Measurements from ENCODE around the gene RHOBTB1. TPM values are rescaled to one million over a fixed set of nuclear protein-coding genes. Genes with fewer than 3 reads are reported as not detected.

RHOBTB1 gene, protein sequence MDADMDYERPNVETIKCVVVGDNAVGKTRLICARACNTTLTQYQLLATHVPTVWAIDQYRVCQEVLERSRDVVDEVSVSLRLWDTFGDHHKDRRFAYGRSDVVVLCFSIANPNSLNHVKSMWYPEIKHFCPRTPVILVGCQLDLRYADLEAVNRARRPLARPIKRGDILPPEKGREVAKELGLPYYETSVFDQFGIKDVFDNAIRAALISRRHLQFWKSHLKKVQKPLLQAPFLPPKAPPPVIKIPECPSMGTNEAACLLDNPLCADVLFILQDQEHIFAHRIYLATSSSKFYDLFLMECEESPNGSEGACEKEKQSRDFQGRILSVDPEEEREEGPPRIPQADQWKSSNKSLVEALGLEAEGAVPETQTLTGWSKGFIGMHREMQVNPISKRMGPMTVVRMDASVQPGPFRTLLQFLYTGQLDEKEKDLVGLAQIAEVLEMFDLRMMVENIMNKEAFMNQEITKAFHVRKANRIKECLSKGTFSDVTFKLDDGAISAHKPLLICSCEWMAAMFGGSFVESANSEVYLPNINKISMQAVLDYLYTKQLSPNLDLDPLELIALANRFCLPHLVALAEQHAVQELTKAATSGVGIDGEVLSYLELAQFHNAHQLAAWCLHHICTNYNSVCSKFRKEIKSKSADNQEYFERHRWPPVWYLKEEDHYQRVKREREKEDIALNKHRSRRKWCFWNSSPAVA
- polyA plus RNA-seq (2013, experiment 1 of 2) = 16.5 TPM
- 15.5 TPM for polyA plus RNA-seq (2013, experiment 2 of 2)

DNA sequence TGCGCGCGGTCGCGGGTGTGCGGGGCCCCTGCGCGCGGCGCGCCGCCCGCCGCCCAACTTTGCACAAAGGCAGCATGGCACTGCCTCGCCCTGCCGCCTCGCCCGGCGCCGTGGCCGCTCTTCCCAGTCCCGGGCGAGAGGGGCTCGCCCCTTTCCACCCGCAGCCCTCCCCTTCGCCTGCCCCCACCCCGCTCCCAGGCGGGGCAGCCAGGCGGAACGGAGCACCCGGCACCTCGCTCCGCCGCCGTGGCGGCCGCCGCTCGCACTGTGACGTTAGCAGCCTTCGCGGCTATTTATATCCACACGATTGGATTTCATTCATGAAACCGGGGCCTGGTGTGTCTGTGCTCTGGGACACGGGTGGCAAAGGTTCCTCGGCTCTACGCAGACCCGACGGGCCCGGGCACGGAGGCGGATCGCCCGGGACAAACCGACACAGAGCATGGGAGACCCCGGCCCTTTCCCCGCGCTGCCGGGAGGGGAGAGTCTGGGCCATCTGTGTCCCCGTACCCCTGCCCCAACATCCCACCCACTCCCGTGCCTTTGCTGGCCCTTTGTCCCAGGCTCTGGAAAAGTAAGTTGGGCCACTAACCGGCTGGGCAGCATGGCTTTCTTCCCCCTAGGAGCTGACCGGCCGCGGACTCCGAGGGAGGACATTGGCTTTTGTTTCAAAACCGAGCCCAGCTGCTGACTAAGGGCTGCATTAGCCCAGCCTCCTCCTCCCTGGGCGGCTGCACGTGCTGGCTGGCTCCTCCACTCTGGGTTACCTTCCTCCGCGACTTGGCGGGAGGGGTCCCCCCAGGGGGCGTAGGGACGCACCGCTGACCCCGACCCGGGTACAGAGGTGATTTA, at the start of gene RHOBTB1:
Gene RHOBTB1, minus strand, starts transcription at position 128 of the 852 bp plus-strand sequence. CDS start 32,643 bp downstream, outside the sequence.
- Histone ChIP-seq H3K9me3 (replicated peaks in 1 of 2; ENCODE audit: control insufficient read depth in 2 of 2, insufficient read depth in 1 of 2, low read depth in 1 of 2, low read length in 2 of 2) (no peaks in the 10 kb centered on the region), H3K4me1 (ENCODE audit: control insufficient read depth in 2 of 2, insufficient read depth in 1 of 2, low read depth in 1 of 2, low read length in 2 of 2) (peaks cover 9 to 15% of the 10 kb centered on the region in 2 donors), H3K14ac (ENCODE audit: low read length) (peak within 1 kb of the TSS; percentile 99), H3K4ac (ENCODE audit: low read length) (peak within 1 kb of the TSS; percentile 66), H3K27me3 (ENCODE audit: control insufficient read depth in 3 of 3, insufficient read depth in 3 of 3, low read depth in 1 of 3, low read length in 3 of 3) (no peaks in the 10 kb centered on the region), H4K91ac (ENCODE audit: low read depth, low read length, poor library complexity) (peak within 1 kb of the TSS; percentile 72), H3K27ac (replicated peaks; ENCODE audit: low read length) (peak within 1 kb of the TSS; percentile 87), H3K4me2 (ENCODE audit: insufficient read depth, low read length, poor library complexity, severe bottlenecking) (peak within 1 kb of the TSS; percentile 94), H2BK120ac (ENCODE audit: low read depth, low read length) (peak within 1 kb of the TSS; percentile 91), H3K36me3 (replicated peaks in 1 of 2; ENCODE audit: control insufficient read depth in 2 of 2, insufficient read depth in 2 of 2, low read length in 2 of 2) (peaks cover 0 to 3% of the 10 kb centered on the region in 2 donors), H2AFZ (ENCODE audit: low read length) (peak within 1 kb of the TSS; percentile 90), H3K9ac (ENCODE audit: low read depth, low read length, poor library complexity) (peak within 1 kb of the TSS; percentile 88), H3K18ac (ENCODE audit: low read length) (peak within 1 kb of the TSS; percentile 94), H2BK5ac (ENCODE audit: low read length) (peak within 1 kb of the TSS; percentile 99), H2BK12ac (ENCODE audit: low read length) (no peak within 1 kb of the TSS), H2BK15ac (ENCODE audit: low read length) (peak within 1 kb of the TSS; percentile 97), H3K79me1 (ENCODE audit: low read depth, low read length) (no peaks in the 10 kb centered on the region), H3K23ac (ENCODE audit: low read depth, low read length, poor library complexity) (peak within 1 kb of the TSS; percentile 85), H4K8ac (ENCODE audit: low read depth, low read length) (peak within 1 kb of the TSS; percentile 95), H2AK5ac (ENCODE audit: low read depth, low read length) (peak within 1 kb of the TSS; percentile 90), H3K4me3 (ENCODE audit: low read length in 2 of 2) (peak within 1 kb of the TSS; percentile 68 to 89)
- WGBS, 2 donors (ENCODE audit: extremely low coverage in 2 of 2, insufficient read length in 2 of 2, insufficient replicate concordance in 1 of 2) = no CpG with 5 or more reads among the region's 77 CpGs
- peak; percentile 64 for DNase-seq (ENCODE audit: low spot score)

DNA sequence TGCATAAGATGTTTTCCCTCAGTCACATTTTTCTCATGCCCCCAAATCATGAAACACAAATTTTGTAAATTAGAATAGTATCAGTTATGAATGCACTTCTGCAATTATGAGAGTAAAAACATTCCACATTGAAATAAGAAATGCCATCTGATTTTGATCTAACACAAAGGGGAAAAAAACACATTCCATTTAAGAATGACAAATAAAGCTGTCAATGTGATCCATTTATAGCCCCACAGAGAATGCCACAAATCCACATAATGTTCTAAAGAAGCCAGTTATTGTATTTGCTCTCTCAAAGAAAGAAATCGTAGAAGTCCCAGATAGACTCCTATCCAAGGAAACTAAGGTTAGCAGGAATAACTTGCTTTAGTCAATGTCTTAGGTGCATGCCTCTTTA, 48.7 kb upstream of the RHOBTB1 start:
- H2BK15ac ChIP-seq (ENCODE audit: low read length) = no peak overlapping the region
- WGBS, 2 donors (ENCODE audit: extremely low coverage in 2 of 2, insufficient read length in 2 of 2, insufficient replicate concordance in 1 of 2) = no CpG with 5 or more reads among the region's 1 CpG
- no peak for DNase-seq (ENCODE audit: low spot score)
- H2BK120ac ChIP-seq (ENCODE audit: low read depth, low read length) = no peak overlapping the region
- no peaks in the 10 kb centered on the region for H3K79me1 ChIP-seq (ENCODE audit: low read depth, low read length)
- no peaks in the 10 kb centered on the region for H3K4me1 ChIP-seq (ENCODE audit: control insufficient read depth in 2 of 2, insufficient read depth in 1 of 2, low read depth in 1 of 2, low read length in 2 of 2)
- no peak overlapping the region for H3K14ac ChIP-seq (ENCODE audit: low read length)
- no peak overlapping the region for H3K4me3 ChIP-seq (ENCODE audit: low read length in 2 of 2)
- no peaks in the 10 kb centered on the region for H3K36me3 ChIP-seq (replicated peaks in 1 of 2; ENCODE audit: control insufficient read depth in 2 of 2, insufficient read depth in 2 of 2, low read length in 2 of 2)
- no peak overlapping the region for H2BK5ac ChIP-seq (ENCODE audit: low read length)
- no peak overlapping the region for H3K4me2 ChIP-seq (ENCODE audit: insufficient read depth, low read length, poor library complexity, severe bottlenecking)
- H3K9me3 ChIP-seq (replicated peaks in 1 of 2; ENCODE audit: control insufficient read depth in 2 of 2, insufficient read depth in 1 of 2, low read depth in 1 of 2, low read length in 2 of 2) = peaks cover 0 to 2% of the 10 kb centered on the region in 2 donors
- H2BK12ac ChIP-seq (ENCODE audit: low read length) = no peak overlapping the region
- H3K27me3 ChIP-seq (ENCODE audit: control insufficient read depth in 3 of 3, insufficient read depth in 3 of 3, low read depth in 1 of 3, low read length in 3 of 3) = peaks cover 0 to 9% (median 0%) of the 10 kb centered on the region in 3 experiments
- no peak overlapping the region for H2AFZ ChIP-seq (ENCODE audit: low read length)
- no peak overlapping the region for H3K18ac ChIP-seq (ENCODE audit: low read length)
- no peak overlapping the region for H3K9ac ChIP-seq (ENCODE audit: low read depth, low read length, poor library complexity)
- no peak overlapping the region for H2AK5ac ChIP-seq (ENCODE audit: low read depth, low read length)
- H3K23ac ChIP-seq (ENCODE audit: low read depth, low read length, poor library complexity) = no peak overlapping the region
- no peak overlapping the region for H3K4ac ChIP-seq (ENCODE audit: low read length)
- H4K91ac ChIP-seq (ENCODE audit: low read depth, low read length, poor library complexity) = no peak overlapping the region
- no peak overlapping the region for H3K27ac ChIP-seq (replicated peaks; ENCODE audit: low read length)
- H4K8ac ChIP-seq (ENCODE audit: low read depth, low read length) = no peak overlapping the region

DNA sequence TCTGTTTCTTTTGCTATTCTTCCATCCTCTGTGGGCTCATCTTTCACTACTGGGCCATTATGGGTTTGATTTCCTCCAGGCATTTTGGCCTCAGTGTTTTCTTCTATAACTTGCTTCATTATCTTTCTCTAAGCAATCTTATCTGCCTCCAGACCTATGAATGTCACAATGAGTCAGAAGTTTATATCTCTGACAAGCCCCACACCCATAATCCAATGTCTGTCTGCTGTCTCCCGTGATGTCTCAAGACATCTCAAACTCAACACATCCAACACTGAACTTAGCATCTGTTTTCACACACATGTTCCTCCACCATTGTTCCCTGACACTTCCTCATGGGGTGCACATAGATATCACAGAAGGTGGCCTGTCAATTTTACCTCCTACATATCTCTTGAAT, 46.7 kb upstream of the RHOBTB1 start:
- Histone ChIP-seq H3K18ac (ENCODE audit: low read length) (no peak overlapping the region), H2BK15ac (ENCODE audit: low read length) (no peak overlapping the region), H3K14ac (ENCODE audit: low read length) (no peak overlapping the region), H3K4me1 (ENCODE audit: control insufficient read depth in 2 of 2, insufficient read depth in 1 of 2, low read depth in 1 of 2, low read length in 2 of 2) (peaks cover 0 to 2% of the 10 kb centered on the region in 2 donors), H3K4me3 (ENCODE audit: low read length in 2 of 2) (no peak overlapping the region), H3K27ac (replicated peaks; ENCODE audit: low read length) (no peak overlapping the region), H4K91ac (ENCODE audit: low read depth, low read length, poor library complexity) (no peak overlapping the region), H3K9me3 (replicated peaks in 1 of 2; ENCODE audit: control insufficient read depth in 2 of 2, insufficient read depth in 1 of 2, low read depth in 1 of 2, low read length in 2 of 2) (peaks cover 0 to 2% of the 10 kb centered on the region in 2 donors), H3K79me1 (ENCODE audit: low read depth, low read length) (no peaks in the 10 kb centered on the region), H2AK5ac (ENCODE audit: low read depth, low read length) (no peak overlapping the region), H2AFZ (ENCODE audit: low read length) (no peak overlapping the region), H2BK120ac (ENCODE audit: low read depth, low read length) (no peak overlapping the region), H3K27me3 (ENCODE audit: control insufficient read depth in 3 of 3, insufficient read depth in 3 of 3, low read depth in 1 of 3, low read length in 3 of 3) (no peaks in the 10 kb centered on the region), H3K23ac (ENCODE audit: low read depth, low read length, poor library complexity) (no peak overlapping the region), H3K4me2 (ENCODE audit: insufficient read depth, low read length, poor library complexity, severe bottlenecking) (no peak overlapping the region), H2BK5ac (ENCODE audit: low read length) (no peak overlapping the region), H4K8ac (ENCODE audit: low read depth, low read length) (no peak overlapping the region), H3K9ac (ENCODE audit: low read depth, low read length, poor library complexity) (no peak overlapping the region), H3K4ac (ENCODE audit: low read length) (no peak overlapping the region), H3K36me3 (replicated peaks in 1 of 2; ENCODE audit: control insufficient read depth in 2 of 2, insufficient read depth in 2 of 2, low read length in 2 of 2) (no peaks in the 10 kb centered on the region), H2BK12ac (ENCODE audit: low read length) (no peak overlapping the region)
- WGBS, 2 donors (ENCODE audit: extremely low coverage in 2 of 2, insufficient read length in 2 of 2, insufficient replicate concordance in 1 of 2) = no CpG with 5 or more reads among the region's 1 CpG
- no peak for DNase-seq (ENCODE audit: low spot score)

Measured in neuronal stem cell (in vitro differentiated cells).